Activated CD8-positive, alpha-beta memory T cell treated with anti-CD3 and anti-CD28 coated beads for 36 hours (primary cell): ENCODE results near the gene POU2F2. TPM values are rescaled to one million over a fixed set of nuclear protein-coding genes. Genes with fewer than 3 reads are reported as not detected.
"Not testable (repeated sequence)": the region's sequence is repeated elsewhere in the genome, so short reads cannot be mapped to it uniquely, and the experiment has no call there.

Experiments used
- CTCF ChIA-PET: fragments of 350-600 bp; sonication (Branson Sonifier 250); formaldehyde crosslinking; loops from one replicate; lab custom pipeline; 2021; ENCODE audit warnings: antibody characterized with exemption; lab: Charles Lee
- POLR2A ChIA-PET: fragments of 350-600 bp; sonication (Branson Sonifier 250); formaldehyde crosslinking; loops from one replicate; lab custom pipeline; 2021; ENCODE audit warnings: antibody characterized with exemption; lab: Charles Lee
- total RNA-seq, 2 experiments: library from RNA; stranded (reverse); gene quantifications; one replicate each; pipeline ENCODE4 v1.2.3, GENCODE V29; 2021

Gene POU2F2
- total RNA-seq, 2 experiments from 2014 or later: 55.3 to 57.1 TPM

GRCh38 chr19:42060117-42060516 lies 72.1 kb downstream of the POU2F2 start:
- CTCF ChIA-PET: no interaction called here
- POLR2A ChIA-PET: no interaction called here

GRCh38 chr19:42059196-42059595 lies 73.0 kb downstream of the POU2F2 start:
- CTCF ChIA-PET: interaction anchor here (0.8 kb wide), 1 partner anchor 34 kb away, joined by 3 read pairs; no protein-coding TSS in a partner anchor

GRCh38 chr19:42057846-42058245 lies 74.4 kb downstream of the POU2F2 start:
- CTCF ChIA-PET: no interaction called here
- POLR2A ChIA-PET: no interaction called here

More at GRCh38 chr19:42059196-42059595, 73.0 kb downstream of the POU2F2 start:
- POLR2A ChIA-PET: no interaction called here

GRCh38 chr19:42054205-42054604 lies 78.0 kb downstream of the POU2F2 start:
- CTCF ChIA-PET: no interaction called here
- POLR2A ChIA-PET: no interaction called here

- CTCF ChIA-PET: no interaction called here
- POLR2A ChIA-PET: no interaction called here
Observed at GRCh38 chr19:42053037-42053935, 79.0 kb downstream of the POU2F2 start.

GRCh38 chr19:42052241-42052863 lies 79.9 kb downstream of the POU2F2 start:
- CTCF ChIA-PET: no interaction called here
- POLR2A ChIA-PET: no interaction called here

- ChIA-PET POLR2A (no interaction called here), CTCF (interaction anchor here (1.1 to 1.8 kb wide), 2 partner anchors 17 to 181 kb away, joined by 3 to 6 read pairs; no protein-coding TSS in a partner anchor)
Observed at GRCh38 chr19:42051166-42052115, 80.8 kb downstream of the POU2F2 start.

- POLR2A ChIA-PET: no interaction called here
- CTCF ChIA-PET: interaction anchor here (0.6 to 1.2 kb wide), 2 partner anchors 15 to 318 kb away, joined by 3 read pairs; no protein-coding TSS in a partner anchor
Observed at GRCh38 chr19:42048992-42049391, 83.3 kb downstream of the POU2F2 start.

- CTCF ChIA-PET: interaction anchor here (1.7 kb wide), 1 partner anchor 10 kb away, joined by 5 read pairs; no protein-coding TSS in a partner anchor
- POLR2A ChIA-PET: no interaction called here
Observed at GRCh38 chr19:42045575-42045974, 86.7 kb downstream of the POU2F2 start.

- CTCF ChIA-PET: no interaction called here
- POLR2A ChIA-PET: interaction anchor here (0.6 kb wide), 1 partner anchor 83 kb away, joined by 4 read pairs; no protein-coding TSS in a partner anchor
Observed at GRCh38 chr19:42042455-42043170, 89.6 kb downstream of the POU2F2 start.

- CTCF ChIA-PET, POLR2A ChIA-PET: not testable (repeated sequence)
Observed at GRCh38 chr19:42040491-42040890, 91.8 kb downstream of the POU2F2 start.

GRCh38 chr19:42040031-42040430 lies 92.2 kb downstream of the POU2F2 start:
- ChIA-PET POLR2A (interaction anchor here (0.6 kb wide), 1 partner anchor 1073 kb away, joined by 4 read pairs; no protein-coding TSS in a partner anchor), CTCF (no interaction called here)

GRCh38 chr19:42038666-42039065 lies 93.6 kb downstream of the POU2F2 start:
- CTCF ChIA-PET: no interaction called here
- POLR2A ChIA-PET: no interaction called here

GRCh38 chr19:42037649-42038048 lies 94.6 kb downstream of the POU2F2 start:
- CTCF ChIA-PET: interaction anchor here (1.1 kb wide), 1 partner anchor 78 kb away, joined by 3 read pairs; the partner anchor contains the start of gene RABAC1

More at GRCh38 chr19:42037649-42038048, 94.6 kb downstream of the POU2F2 start:
- POLR2A ChIA-PET: no interaction called here

Other genes with a start within 250 kb of the POU2F2 start
- 100 to 1,000 TPM; 294 to 297 TPM for gene ARHGEF1, start 249.3 kb downstream of the POU2F2 start, total RNA-seq
- gene ERFL, start 204.0 kb downstream of the POU2F2 start, total RNA-seq: 1 to 10 TPM; 1.1 to 1.3 TPM
- 10 to 100 TPM; 68.1 to 73.5 TPM for gene RABAC1, start 173.1 kb downstream of the POU2F2 start, total RNA-seq
- gene ATP1A3, start 138.2 kb downstream of the POU2F2 start, total RNA-seq: 1 to 10 TPM; 2.9 to 3.0 TPM
- gene GRIK5, start 62.2 kb downstream of the POU2F2 start, total RNA-seq: under 1 TPM; 0.59 TPM
- 10 to 100 TPM; 16.8 to 17.2 TPM for gene ZNF574, start 56.3 kb downstream of the POU2F2 start, total RNA-seq
- gene DEDD2, start 85.2 kb upstream of the POU2F2 start, total RNA-seq: 10 to 100 TPM; 27.4 to 28.6 TPM
- gene ZNF526, start 87.9 kb upstream of the POU2F2 start, total RNA-seq: 10 to 100 TPM; 17.9 to 18.0 TPM
- 10 to 100 TPM; 50.3 to 50.8 TPM for gene GSK3A, start 110.2 kb upstream of the POU2F2 start, total RNA-seq
- 10 to 100 TPM; 70.0 to 70.8 TPM for gene ERF, start 122.7 kb upstream of the POU2F2 start, total RNA-seq
- 10 to 100 TPM; 49.5 to 51.7 TPM for gene CIC, start 136.8 kb upstream of the POU2F2 start, total RNA-seq
- gene PRR19, start 169.7 kb upstream of the POU2F2 start, total RNA-seq: 1 to 10 TPM; 1.1 to 1.2 TPM
- 10 to 100 TPM; 43.1 to 48.5 TPM for gene PAFAH1B3, start 170.2 kb upstream of the POU2F2 start, total RNA-seq
- 1 to 10 TPM in 1 of 2 experiments, under 1 TPM in 1; 0.34 to 1.0 TPM for gene TMEM145, start 180.9 kb upstream of the POU2F2 start, total RNA-seq
- 10 to 100 TPM in 1 of 2 experiments, 1 to 10 TPM in 1; 9.0 to 10.4 TPM for gene MEGF8, start 193.2 kb upstream of the POU2F2 start, total RNA-seq